Tibial nerve (tissue), 4 donors: ENCODE data around the gene OR2C1. TPM values are rescaled to one million over a fixed set of nuclear protein-coding genes. Genes with fewer than 3 reads are reported as not detected.
A peak's percentile ranks its signal among the peaks of the same experiment; 100 is the strongest.

Experiments
- DNase-seq, 2 donors: peaks; one replicate each; pipeline ENCODE4 v3.0.0-alpha.2; 2019; ENCODE audit warnings: low spot score in 2 of 2
- H3K27ac ChIP-seq, 4 donors: fragments of 200-600 bp; sonication (generic) in 3 of 4; one replicate each; pipeline ENCODE4 v1.5.1; 2017 to 2019; ENCODE audit warnings: mild to moderate bottlenecking in 1 of 4
- H3K27me3 ChIP-seq, 2 donors: fragments of 200-600 bp; sonication (generic) in 1 of 2; one replicate each; pipeline versions ENCODE4 v1.5.1 to v1.6.0; 2017 to 2019
- H3K36me3 ChIP-seq, 3 donors: fragments of 200-600 bp; sonication (generic); one replicate each; pipeline ENCODE4 v1.5.1; 2018 to 2019
- H3K4me1 ChIP-seq, 4 donors: fragments of 200-600 bp; sonication (generic) in 3 of 4; one replicate each; pipeline ENCODE4 v1.5.1; 2017 to 2019
- H3K4me3 ChIP-seq, 4 donors: fragments of 200-600 bp; sonication (generic) in 3 of 4; one replicate each; pipeline ENCODE4 v1.5.1; 2017 to 2019; ENCODE audit warnings: mild to moderate bottlenecking in 1 of 4, moderate library complexity in 1 of 4
- H3K9me3 ChIP-seq, 4 donors: fragments of 200-600 bp; sonication (generic) in 3 of 4; one replicate each; pipeline ENCODE4 v1.5.1; 2017 to 2019
- EP300 ChIP-seq, 2 donors: sonication (generic); formaldehyde crosslinking; IDR thresholded peaks; one replicate each; pipeline ENCODE4 v1.6.1; 2017; ENCODE audit warnings: antibody characterized with exemption in 2 of 2, mild to moderate bottlenecking in 1 of 2
- POLR2A ChIP-seq, 2 donors: fragments of 450-650 bp; IDR thresholded peaks; one replicate each; pipeline ENCODE4 v1.6.1; 2017; ENCODE audit warnings: antibody characterized with exemption in 2 of 2, mild to moderate bottlenecking in 2 of 2, moderate library complexity in 2 of 2
- WGBS, 2 donors: methylation state at CpG; one replicate each; pipeline ENCODE4 v1.1.5; 2018; 5-methylcytosine and 5-hydroxymethylcytosine counted together
- total RNA-seq, 4 donors: library from RNA; depleted of rRNA; stranded (reverse); fragments of >200 nt; gene quantifications; one replicate each; pipeline ENCODE4 v1.1.0, GENCODE V29; 2016
- TF ChIP-seq, protein P1 (sequence below), 5 experiments: fragments of 200-600 bp in 3 of 5; fragments of 450-650 bp in 2 of 5; sonication (generic) in 3 of 5; IDR thresholded peaks; one replicate each; pipeline ENCODE4 v1.5.1; 2016 to 2019; ENCODE audit warnings: antibody characterized with exemption in 5 of 5, mild to moderate bottlenecking in 3 of 5, moderate library complexity in 2 of 5

Gene OR2C1
- 1 to 10 TPM in 1 of 4 donors, under 1 TPM in 2, not detected in 1; 0.44 to 1.2 (median 0.59) TPM for total RNA-seq

GRCh38 chr16:3355589-3355988, at the start of gene OR2C1:
Gene OR2C1 (plus strand): TSS chr16:3355889. CDS start chr16:3355941, 52 bp downstream.
- no peak within 1 kb of the TSS for H3K27ac ChIP-seq
- no peaks in the 10 kb centered on the region for H3K4me1 ChIP-seq
- H3K27me3 ChIP-seq, result no peaks in the 10 kb centered on the region
- peaks cover 0 to 23% (median 0%) of the 10 kb centered on the region in 4 donors for H3K9me3 ChIP-seq
- TF ChIP-seq, protein P1, sequence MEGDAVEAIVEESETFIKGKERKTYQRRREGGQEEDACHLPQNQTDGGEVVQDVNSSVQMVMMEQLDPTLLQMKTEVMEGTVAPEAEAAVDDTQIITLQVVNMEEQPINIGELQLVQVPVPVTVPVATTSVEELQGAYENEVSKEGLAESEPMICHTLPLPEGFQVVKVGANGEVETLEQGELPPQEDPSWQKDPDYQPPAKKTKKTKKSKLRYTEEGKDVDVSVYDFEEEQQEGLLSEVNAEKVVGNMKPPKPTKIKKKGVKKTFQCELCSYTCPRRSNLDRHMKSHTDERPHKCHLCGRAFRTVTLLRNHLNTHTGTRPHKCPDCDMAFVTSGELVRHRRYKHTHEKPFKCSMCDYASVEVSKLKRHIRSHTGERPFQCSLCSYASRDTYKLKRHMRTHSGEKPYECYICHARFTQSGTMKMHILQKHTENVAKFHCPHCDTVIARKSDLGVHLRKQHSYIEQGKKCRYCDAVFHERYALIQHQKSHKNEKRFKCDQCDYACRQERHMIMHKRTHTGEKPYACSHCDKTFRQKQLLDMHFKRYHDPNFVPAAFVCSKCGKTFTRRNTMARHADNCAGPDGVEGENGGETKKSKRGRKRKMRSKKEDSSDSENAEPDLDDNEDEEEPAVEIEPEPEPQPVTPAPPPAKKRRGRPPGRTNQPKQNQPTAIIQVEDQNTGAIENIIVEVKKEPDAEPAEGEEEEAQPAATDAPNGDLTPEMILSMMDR (IDR thresholded peaks at IDR 0.05), result no peak
- TF ChIP-seq EP300 (IDR thresholded peaks at IDR 0.05), result no peak
- no peak for TF ChIP-seq POLR2A (IDR thresholded peaks at IDR 0.05)
- DNase-seq, result no peak
- H3K4me3 ChIP-seq, result no peak within 1 kb of the TSS
- WGBS, 2 donors, result 76 to 79% methylated on average over 3 of the region's 3 CpGs
- H3K36me3 ChIP-seq, result peaks cover 0 to 17% (median 0%) of the 10 kb centered on the region in 3 donors

GRCh38 chr16:3306078-3306477, 49.6 kb upstream of the OR2C1 start:
- H3K27ac ChIP-seq, result peak overlapping the region; percentile 57 to 88 (median 87)
- peaks cover 0 to 88% (median 33%) of the 10 kb centered on the region in 4 donors for H3K9me3 ChIP-seq
- TF ChIP-seq, protein P1 (IDR thresholded peaks at IDR 0.05), result no peak
- peaks cover 8 to 74% (median 13%) of the 10 kb centered on the region in 3 donors for H3K36me3 ChIP-seq
- WGBS, 2 donors, result 63 to 65% methylated on average over 11 of the region's 11 CpGs
- no peaks in the 10 kb centered on the region for H3K27me3 ChIP-seq
- no peak for DNase-seq
- H3K4me3 ChIP-seq, result peak overlapping the region; percentile 65 to 85 (median 76)
- H3K4me1 ChIP-seq, result peaks cover 0 to 24% (median 13%) of the 10 kb centered on the region in 4 donors

DNA sequence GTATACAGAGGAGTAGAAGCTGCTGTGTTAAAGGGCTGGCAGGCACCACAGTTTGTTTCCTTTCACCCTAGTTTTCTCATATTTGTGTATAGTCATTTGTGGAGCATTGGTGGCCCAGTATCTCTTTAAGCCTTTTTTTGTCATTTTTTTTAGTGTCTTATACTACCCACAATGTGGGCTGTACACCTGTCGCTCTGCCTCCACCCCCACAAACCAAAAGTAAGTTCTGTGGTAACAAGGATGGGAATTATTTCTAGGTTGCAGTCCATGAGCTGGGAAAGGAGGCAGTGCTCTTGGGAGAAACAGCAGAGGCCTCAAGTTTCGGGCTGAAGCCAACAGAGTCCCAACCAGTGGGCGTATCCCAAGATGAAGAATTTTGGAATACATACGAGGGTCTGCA, 44.2 kb upstream of the OR2C1 start:
- 93 to 94% methylated on average over 4 of the region's 4 CpGs for WGBS, 2 donors
- H3K27ac ChIP-seq, result no peak overlapping the region
- DNase-seq, result no peak
- no peak overlapping the region for H3K4me3 ChIP-seq
- no peak for TF ChIP-seq EP300 (IDR thresholded peaks at IDR 0.05)
- TF ChIP-seq, protein P1 (IDR thresholded peaks at IDR 0.05), result no peak
- no peak for TF ChIP-seq POLR2A (IDR thresholded peaks at IDR 0.05)
- no peaks in the 10 kb centered on the region for H3K27me3 ChIP-seq
- H3K9me3 ChIP-seq, result peaks cover 0 to 100% (median 49%) of the 10 kb centered on the region in 4 donors
- H3K4me1 ChIP-seq, result peaks cover 0 to 8% (median 4%) of the 10 kb centered on the region in 4 donors
- peaks cover 15 to 99% (median 38%) of the 10 kb centered on the region in 3 donors for H3K36me3 ChIP-seq

GRCh38 chr16:3317315-3317999, 38.2 kb upstream of the OR2C1 start:
- WGBS, 2 donors, result 93 to 98% methylated on average over 3 of the region's 3 CpGs
- Histone ChIP-seq H3K27me3 (no peaks in the 10 kb centered on the region), H3K27ac (no peak overlapping the region), H3K4me3 (no peak overlapping the region), H3K9me3 (peaks cover 7 to 100% (median 57%) of the 10 kb centered on the region in 4 donors), H3K36me3 (peaks cover 11 to 82% (median 43%) of the 10 kb centered on the region in 3 donors), H3K4me1 (no peaks in the 10 kb centered on the region)
- no peak for DNase-seq
- no peak for TF ChIP-seq POLR2A (IDR thresholded peaks at IDR 0.05)
- TF ChIP-seq, protein P1 (IDR thresholded peaks at IDR 0.05), result no peak
- no peak for TF ChIP-seq EP300 (IDR thresholded peaks at IDR 0.05)

GRCh38 chr16:3321816-3322215, 33.9 kb upstream of the OR2C1 start:
- Histone ChIP-seq H3K27me3 (no peaks in the 10 kb centered on the region), H3K27ac (no peak overlapping the region), H3K9me3 (peaks cover 7 to 99% (median 46%) of the 10 kb centered on the region in 4 donors), H3K36me3 (peaks cover 4 to 55% (median 15%) of the 10 kb centered on the region in 3 donors), H3K4me1 (no peaks in the 10 kb centered on the region), H3K4me3 (no peak overlapping the region)
- TF ChIP-seq, protein P1 (IDR thresholded peaks at IDR 0.05), result no peak
- TF ChIP-seq EP300 (IDR thresholded peaks at IDR 0.05), result no peak
- no peak for TF ChIP-seq POLR2A (IDR thresholded peaks at IDR 0.05)
- no peak for DNase-seq
- WGBS, 2 donors, result 62 to 77% methylated on average over 2 of the region's 2 CpGs
